PC-3 (cell line): ENCODE measurements around the gene PAEP.

ENCODE experiments used
- EZH2 ChIP-seq: fragments of 300-600 bp; sonication (generic); IDR thresholded peaks from one replicate; pipeline ENCODE4 v1.6.1; 2017; ENCODE audit warnings: antibody characterized with exemption, mild to moderate bottlenecking, low read length; ENCODE audit not compliant: unreplicated experiment
- TF ChIP-seq, protein P1 (sequence below): fragments of 300-600 bp; sonication (generic); conservative IDR thresholded peaks from 2 replicates; pipeline ENCODE4 v1.5.1; 2017; ENCODE audit warnings: antibody characterized with exemption, low read depth, mild to moderate bottlenecking, low read length

DNA sequence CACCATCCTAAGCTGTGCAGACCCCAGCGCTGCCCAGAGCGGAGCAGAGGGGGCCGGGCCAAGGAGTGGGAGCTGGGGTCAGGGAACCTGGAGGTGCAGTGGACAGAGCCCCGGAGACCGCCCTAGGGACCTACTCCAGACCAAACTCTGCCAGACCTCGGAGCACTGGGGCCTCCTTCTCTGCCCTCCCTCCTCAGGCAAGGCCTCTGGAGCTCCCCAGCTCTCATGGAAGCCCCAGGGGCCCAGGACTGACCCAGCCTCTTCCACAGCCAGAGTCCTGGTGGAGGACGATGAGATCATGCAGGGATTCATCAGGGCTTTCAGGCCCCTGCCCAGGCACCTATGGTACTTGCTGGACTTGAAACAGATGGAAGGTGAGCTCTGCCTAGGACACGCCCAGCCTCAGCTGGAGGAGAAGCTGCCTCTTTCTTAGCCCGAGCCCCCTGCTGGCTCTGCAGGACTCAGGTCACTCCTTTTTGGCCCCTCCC, 3.6 kb downstream of the PAEP start:
- TF ChIP-seq, protein P1, sequence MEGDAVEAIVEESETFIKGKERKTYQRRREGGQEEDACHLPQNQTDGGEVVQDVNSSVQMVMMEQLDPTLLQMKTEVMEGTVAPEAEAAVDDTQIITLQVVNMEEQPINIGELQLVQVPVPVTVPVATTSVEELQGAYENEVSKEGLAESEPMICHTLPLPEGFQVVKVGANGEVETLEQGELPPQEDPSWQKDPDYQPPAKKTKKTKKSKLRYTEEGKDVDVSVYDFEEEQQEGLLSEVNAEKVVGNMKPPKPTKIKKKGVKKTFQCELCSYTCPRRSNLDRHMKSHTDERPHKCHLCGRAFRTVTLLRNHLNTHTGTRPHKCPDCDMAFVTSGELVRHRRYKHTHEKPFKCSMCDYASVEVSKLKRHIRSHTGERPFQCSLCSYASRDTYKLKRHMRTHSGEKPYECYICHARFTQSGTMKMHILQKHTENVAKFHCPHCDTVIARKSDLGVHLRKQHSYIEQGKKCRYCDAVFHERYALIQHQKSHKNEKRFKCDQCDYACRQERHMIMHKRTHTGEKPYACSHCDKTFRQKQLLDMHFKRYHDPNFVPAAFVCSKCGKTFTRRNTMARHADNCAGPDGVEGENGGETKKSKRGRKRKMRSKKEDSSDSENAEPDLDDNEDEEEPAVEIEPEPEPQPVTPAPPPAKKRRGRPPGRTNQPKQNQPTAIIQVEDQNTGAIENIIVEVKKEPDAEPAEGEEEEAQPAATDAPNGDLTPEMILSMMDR = no peak; the same call in 1 of the 2 replicates
- no peak for TF ChIP-seq EZH2
